Natural killer cell (primary cell): ENCODE data around the gene TCOF1. TPM values are rescaled to one million over a fixed set of nuclear protein-coding genes. Genes with fewer than 3 reads are reported as not detected.
A peak's percentile ranks its signal among the peaks of the same experiment; 100 is the strongest.

Source experiments
- ATAC-seq, 3 donors: fragments of 150-1000 bp in 2 of 3; fragments of 200-7000 bp in 1 of 3; cut with Tn5 transposase; 1 replicate in 1 of 3; 2 replicates in 2 of 3; pipeline ENCODE4 v1.10.0; 2021; ENCODE audit warnings: mild to moderate bottlenecking in 2 of 3, moderate library complexity in 2 of 3
- DNase-seq, 2 donors: peaks; one replicate each; pipeline versions ENCODE4 v3.0.0 to v3.0.0-alpha.2; 2013 to 2021; ENCODE audit warnings: mixed read lengths in 1 of 2
- H3K27ac ChIP-seq: one replicate; pipeline ENCODE4 v1.5.1; 2013; ENCODE audit warnings: mild to moderate bottlenecking, low read length
- H3K27me3 ChIP-seq: one replicate; pipeline ENCODE4 v1.6.1; 2013; ENCODE audit warnings: low read length; ENCODE audit not compliant: control insufficient read depth, insufficient read depth
- H3K36me3 ChIP-seq: one replicate; pipeline ENCODE4 v1.6.1; 2013; ENCODE audit warnings: low read length; ENCODE audit not compliant: control insufficient read depth, insufficient read depth
- H3K4me1 ChIP-seq: one replicate; pipeline ENCODE4 v1.6.1; 2013; ENCODE audit warnings: low read length; ENCODE audit not compliant: control insufficient read depth, insufficient read depth
- H3K4me3 ChIP-seq: one replicate; pipeline ENCODE4 v1.5.1; 2013; ENCODE audit warnings: low read length
- H3K9me3 ChIP-seq: one replicate; pipeline ENCODE4 v1.6.1; 2013; ENCODE audit warnings: low read length; ENCODE audit not compliant: control insufficient read depth, insufficient read depth
- H3K27ac Mint-ChIP-seq, 2 donors: one replicate each; pipeline ENCODE4 v1.8.0; 2022; ENCODE audit warnings: mild to moderate bottlenecking in 2 of 2, mixed read lengths in 2 of 2, moderate library complexity in 1 of 2
- H3K27me3 Mint-ChIP-seq, 2 donors: one replicate each; pipeline ENCODE4 v1.8.0; 2022; ENCODE audit warnings: low read depth in 2 of 2, mixed read lengths in 2 of 2
- H3K36me3 Mint-ChIP-seq: one replicate; pipeline ENCODE4 v1.8.0; 2022; ENCODE audit warnings: mixed read lengths
- H3K4me1 Mint-ChIP-seq, 2 donors: one replicate each; pipeline ENCODE4 v1.8.0; 2022; ENCODE audit warnings: mixed read lengths in 2 of 2
- H3K4me3 Mint-ChIP-seq: one replicate; pipeline ENCODE4 v1.8.0; 2022; ENCODE audit warnings: mild to moderate bottlenecking, moderate library complexity, mixed read lengths
- H3K9me3 Mint-ChIP-seq, 2 donors: one replicate each; pipeline ENCODE4 v1.8.0; 2022; ENCODE audit warnings: mixed read lengths in 2 of 2
- WGBS: methylation state at CpG from one replicate; pipeline ENCODE4 v1.1.7; 2013; ENCODE audit warnings: missing lambda C conversion rate; ENCODE audit not compliant: insufficient coverage; 5-methylcytosine and 5-hydroxymethylcytosine counted together
- intact Hi-C: fragments of 100-400 bp; cut with micrococcal nuclease; formaldehyde crosslinking; loops from one replicate; pipeline ENCODE4 v1.14.2; 2022
- total RNA-seq, 4 donors: library from RNA; stranded (reverse); fragments of 120-200 nt in 1 of 4; gene quantifications; one replicate each; pipeline versions ENCODE4 v1.2.3 to v1.2.4, GENCODE V29; 2013 to 2022
- TF ChIP-seq, protein P1 (sequence below): fragments of 200-600 bp; IDR thresholded peaks from one replicate; pipeline ENCODE4 v1.8.0; 2022; ENCODE audit warnings: antibody characterized with exemption

Gene TCOF1
- total RNA-seq, 3 donors from 2014 or later (not counting 1 experiment from before 2014, with no cell fraction given): 51.5 to 62.6 (median 51.7) TPM

- no peaks in the 10 kb centered on the region for H3K27me3 ChIP-seq
- TF ChIP-seq, protein P1, sequence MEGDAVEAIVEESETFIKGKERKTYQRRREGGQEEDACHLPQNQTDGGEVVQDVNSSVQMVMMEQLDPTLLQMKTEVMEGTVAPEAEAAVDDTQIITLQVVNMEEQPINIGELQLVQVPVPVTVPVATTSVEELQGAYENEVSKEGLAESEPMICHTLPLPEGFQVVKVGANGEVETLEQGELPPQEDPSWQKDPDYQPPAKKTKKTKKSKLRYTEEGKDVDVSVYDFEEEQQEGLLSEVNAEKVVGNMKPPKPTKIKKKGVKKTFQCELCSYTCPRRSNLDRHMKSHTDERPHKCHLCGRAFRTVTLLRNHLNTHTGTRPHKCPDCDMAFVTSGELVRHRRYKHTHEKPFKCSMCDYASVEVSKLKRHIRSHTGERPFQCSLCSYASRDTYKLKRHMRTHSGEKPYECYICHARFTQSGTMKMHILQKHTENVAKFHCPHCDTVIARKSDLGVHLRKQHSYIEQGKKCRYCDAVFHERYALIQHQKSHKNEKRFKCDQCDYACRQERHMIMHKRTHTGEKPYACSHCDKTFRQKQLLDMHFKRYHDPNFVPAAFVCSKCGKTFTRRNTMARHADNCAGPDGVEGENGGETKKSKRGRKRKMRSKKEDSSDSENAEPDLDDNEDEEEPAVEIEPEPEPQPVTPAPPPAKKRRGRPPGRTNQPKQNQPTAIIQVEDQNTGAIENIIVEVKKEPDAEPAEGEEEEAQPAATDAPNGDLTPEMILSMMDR: no peak
- intact Hi-C loops: loop anchor here (5.0 kb wide), 1 partner anchor 79 kb away; no protein-coding TSS in a partner anchor
- H3K36me3 Mint-ChIP-seq: no peaks in the 10 kb centered on the region
- WGBS: 65% methylated on average over 23 of the region's 23 CpGs
- H3K4me3 Mint-ChIP-seq: peak overlapping the region; percentile 85
- H3K4me1 Mint-ChIP-seq: peaks cover 20 to 33% of the 10 kb centered on the region in 2 donors
- H3K27ac ChIP-seq: no peak overlapping the region
- H3K9me3 Mint-ChIP-seq: no peaks in the 10 kb centered on the region
- peak overlapping the region; percentile 64 for H3K4me3 ChIP-seq
- H3K9me3 ChIP-seq: no peaks in the 10 kb centered on the region
- ATAC-seq: no peak
- H3K27me3 Mint-ChIP-seq: peaks cover 0 to 3% of the 10 kb centered on the region in 2 donors
- peaks cover 22% of the 10 kb centered on the region for H3K4me1 ChIP-seq
- peaks cover 27% of the 10 kb centered on the region for H3K36me3 ChIP-seq
- DNase-seq: no peak
- peak overlapping the region; percentile 84 to 85 for H3K27ac Mint-ChIP-seq
Observed at GRCh38 chr5:150358261-150359095, 981 bp downstream of the TCOF1 start.

GRCh38 chr5:150361301-150361700 is 3.8 kb downstream of the TCOF1 start:
- no peak overlapping the region for H3K27ac ChIP-seq
- Mint-ChIP-seq H3K9me3 (no peaks in the 10 kb centered on the region), H3K4me1 (peaks cover 20 to 33% of the 10 kb centered on the region in 2 donors), H3K27ac (no peak overlapping the region), H3K27me3 (no peaks in the 10 kb centered on the region), H3K36me3 (peaks cover 12% of the 10 kb centered on the region), H3K4me3 (no peak overlapping the region)
- intact Hi-C loops: no loop called here
- ATAC-seq: no peak
- H3K4me1 ChIP-seq: peaks cover 22% of the 10 kb centered on the region
- WGBS: 86% methylated on average over 1 of the region's 1 CpG
- H3K9me3 ChIP-seq: no peaks in the 10 kb centered on the region
- H3K4me3 ChIP-seq: no peak overlapping the region
- no peak for DNase-seq
- H3K27me3 ChIP-seq: no peaks in the 10 kb centered on the region
- peaks cover 53% of the 10 kb centered on the region for H3K36me3 ChIP-seq
- TF ChIP-seq, protein P1: no peak

DNA sequence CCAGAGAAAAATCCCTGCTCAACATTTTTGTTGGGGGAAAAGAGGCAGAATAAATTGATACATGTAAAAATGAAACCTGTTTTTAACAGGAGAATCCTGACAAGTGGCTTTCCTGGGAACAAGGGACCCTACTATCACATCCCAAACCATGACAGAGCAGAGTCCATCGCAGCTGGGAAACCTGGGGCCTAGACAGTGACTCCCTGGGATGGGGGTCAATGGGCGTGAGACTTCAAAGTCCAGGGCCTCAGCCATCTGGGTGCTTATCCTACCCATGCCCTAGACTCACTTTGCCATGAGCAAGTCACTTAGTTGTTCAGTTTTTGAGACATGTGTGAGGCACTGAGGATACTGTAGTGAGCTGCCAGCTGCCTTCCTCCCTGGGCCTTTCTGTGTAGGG is 5.7 kb downstream of the TCOF1 start:
- DNase-seq (no peak), ATAC-seq (no peak)
- WGBS: 100% methylated on average over 2 of the region's 2 CpGs
- intact Hi-C loops: no loop called here
- H3K4me1 ChIP-seq: peaks cover 11% of the 10 kb centered on the region
- TF ChIP-seq, protein P1: no peak
- Mint-ChIP-seq H3K4me1 (peaks cover 14 to 23% of the 10 kb centered on the region in 2 donors), H3K36me3 (peaks cover 17% of the 10 kb centered on the region), H3K4me3 (no peak overlapping the region), H3K9me3 (no peaks in the 10 kb centered on the region), H3K27me3 (no peaks in the 10 kb centered on the region), H3K27ac (peak overlapping the region; percentile 10 to 35)
- H3K36me3 ChIP-seq: peaks cover 64% of the 10 kb centered on the region
- no peaks in the 10 kb centered on the region for H3K9me3 ChIP-seq
- H3K27me3 ChIP-seq: no peaks in the 10 kb centered on the region
- H3K27ac ChIP-seq: no peak overlapping the region
- no peak overlapping the region for H3K4me3 ChIP-seq
